ENCODE measurements around the gene AURKA.

DNA sequence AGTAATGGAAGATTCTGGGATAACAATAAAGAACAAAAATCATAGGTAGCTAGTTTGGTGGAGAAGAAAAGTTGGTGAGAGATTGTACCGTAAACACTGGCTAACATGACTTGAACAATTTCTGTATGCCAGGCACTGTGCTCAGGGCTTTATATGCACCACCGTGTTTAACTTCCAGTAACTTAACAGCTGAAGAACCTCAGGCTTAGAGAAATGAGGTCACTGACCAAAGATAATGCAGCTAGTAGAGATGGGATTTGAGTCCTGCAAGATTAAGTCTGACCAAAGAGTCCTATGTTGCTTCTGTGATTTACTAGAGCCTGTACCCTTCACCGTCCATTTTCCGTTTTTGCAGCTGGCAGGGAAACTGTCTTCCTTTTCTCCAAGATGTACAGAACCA, 3.2 kb upstream of the AURKA start:
- no peak for TF ChIP-seq ZNF146 (CRISPR knock-in tag; IDR thresholded peaks at IDR 0.05; ENCODE audit: unreplicated experiment)
- no peak for TF ChIP-seq POLR2A (conservative IDR thresholded peaks at IDR 0.05)
- TF ChIP-seq, protein P1, sequence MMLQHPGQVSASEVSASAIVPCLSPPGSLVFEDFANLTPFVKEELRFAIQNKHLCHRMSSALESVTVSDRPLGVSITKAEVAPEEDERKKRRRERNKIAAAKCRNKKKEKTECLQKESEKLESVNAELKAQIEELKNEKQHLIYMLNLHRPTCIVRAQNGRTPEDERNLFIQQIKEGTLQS (IDR thresholded peaks at IDR 0.05) = no peak
- TF ChIP-seq, protein P1 (CRISPR knock-in tag; conservative IDR thresholded peaks at IDR 0.05) = no peak
- no peak for TF ChIP-seq YY1 (IDR thresholded peaks at IDR 0.05; ENCODE audit: borderline replicate concordance in 1 of 3, control insufficient read depth in 1 of 3, extremely low read depth in 1 of 3, insufficient read depth in 3 of 3, insufficient read length in 1 of 3, insufficient replicate concordance in 2 of 3, low read depth in 1 of 3, low read length in 2 of 3)
- no peak for TF ChIP-seq RFX5 (IDR thresholded peaks at IDR 0.05; ENCODE audit: low read depth, low read length)
- TF ChIP-seq, protein P2, sequence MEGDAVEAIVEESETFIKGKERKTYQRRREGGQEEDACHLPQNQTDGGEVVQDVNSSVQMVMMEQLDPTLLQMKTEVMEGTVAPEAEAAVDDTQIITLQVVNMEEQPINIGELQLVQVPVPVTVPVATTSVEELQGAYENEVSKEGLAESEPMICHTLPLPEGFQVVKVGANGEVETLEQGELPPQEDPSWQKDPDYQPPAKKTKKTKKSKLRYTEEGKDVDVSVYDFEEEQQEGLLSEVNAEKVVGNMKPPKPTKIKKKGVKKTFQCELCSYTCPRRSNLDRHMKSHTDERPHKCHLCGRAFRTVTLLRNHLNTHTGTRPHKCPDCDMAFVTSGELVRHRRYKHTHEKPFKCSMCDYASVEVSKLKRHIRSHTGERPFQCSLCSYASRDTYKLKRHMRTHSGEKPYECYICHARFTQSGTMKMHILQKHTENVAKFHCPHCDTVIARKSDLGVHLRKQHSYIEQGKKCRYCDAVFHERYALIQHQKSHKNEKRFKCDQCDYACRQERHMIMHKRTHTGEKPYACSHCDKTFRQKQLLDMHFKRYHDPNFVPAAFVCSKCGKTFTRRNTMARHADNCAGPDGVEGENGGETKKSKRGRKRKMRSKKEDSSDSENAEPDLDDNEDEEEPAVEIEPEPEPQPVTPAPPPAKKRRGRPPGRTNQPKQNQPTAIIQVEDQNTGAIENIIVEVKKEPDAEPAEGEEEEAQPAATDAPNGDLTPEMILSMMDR (IDR thresholded peaks at IDR 0.05 in 2 of 3, conservative IDR thresholded peaks at IDR 0.05 in 1 of 3; ENCODE audit: insufficient read depth in 2 of 3, low read depth in 1 of 3, low read length in 3 of 3) = no peak
- no peak for TF ChIP-seq ZNF551 (CRISPR knock-in tag; IDR thresholded peaks at IDR 0.05)
- TF ChIP-seq, protein P3, sequence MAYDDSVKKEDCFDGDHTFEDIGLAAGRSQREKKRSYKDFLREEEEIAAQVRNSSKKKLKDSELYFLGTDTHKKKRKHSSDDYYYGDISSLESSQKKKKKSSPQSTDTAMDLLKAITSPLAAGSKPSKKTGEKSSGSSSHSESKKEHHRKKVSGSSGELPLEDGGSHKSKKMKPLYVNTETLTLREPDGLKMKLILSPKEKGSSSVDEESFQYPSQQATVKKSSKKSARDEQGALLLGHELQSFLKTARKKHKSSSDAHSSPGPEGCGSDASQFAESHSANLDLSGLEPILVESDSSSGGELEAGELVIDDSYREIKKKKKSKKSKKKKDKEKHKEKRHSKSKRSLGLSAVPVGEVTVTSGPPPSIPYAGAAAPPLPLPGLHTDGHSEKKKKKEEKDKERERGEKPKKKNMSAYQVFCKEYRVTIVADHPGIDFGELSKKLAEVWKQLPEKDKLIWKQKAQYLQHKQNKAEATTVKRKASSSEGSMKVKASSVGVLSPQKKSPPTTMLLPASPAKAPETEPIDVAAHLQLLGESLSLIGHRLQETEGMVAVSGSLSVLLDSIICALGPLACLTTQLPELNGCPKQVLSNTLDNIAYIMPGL (CRISPR knock-in tag; IDR thresholded peaks at IDR 0.05) = no peak
- TF ChIP-seq BRD4 (IDR thresholded peaks at IDR 0.05) = no peak
- TF ChIP-seq, protein P4, sequence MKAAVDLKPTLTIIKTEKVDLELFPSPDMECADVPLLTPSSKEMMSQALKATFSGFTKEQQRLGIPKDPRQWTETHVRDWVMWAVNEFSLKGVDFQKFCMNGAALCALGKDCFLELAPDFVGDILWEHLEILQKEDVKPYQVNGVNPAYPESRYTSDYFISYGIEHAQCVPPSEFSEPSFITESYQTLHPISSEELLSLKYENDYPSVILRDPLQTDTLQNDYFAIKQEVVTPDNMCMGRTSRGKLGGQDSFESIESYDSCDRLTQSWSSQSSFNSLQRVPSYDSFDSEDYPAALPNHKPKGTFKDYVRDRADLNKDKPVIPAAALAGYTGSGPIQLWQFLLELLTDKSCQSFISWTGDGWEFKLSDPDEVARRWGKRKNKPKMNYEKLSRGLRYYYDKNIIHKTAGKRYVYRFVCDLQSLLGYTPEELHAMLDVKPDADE (conservative IDR thresholded peaks at IDR 0.05; ENCODE audit: control insufficient read depth, low read depth, low read length) = no peak
- TF ChIP-seq FOXM1 (IDR thresholded peaks at IDR 0.05; ENCODE audit: low read depth) = no peak
- TF ChIP-seq FOXM1 (CRISPR knock-in tag; IDR thresholded peaks at IDR 0.05; ENCODE audit: low read depth) = no peak
- TF ChIP-seq ZNF232 (CRISPR knock-in tag; IDR thresholded peaks at IDR 0.05) = no peak
- no peak for TF ChIP-seq TGIF2 (CRISPR knock-in tag; IDR thresholded peaks at IDR 0.05)
- TF ChIP-seq ZNF239 (CRISPR knock-in tag; IDR thresholded peaks at IDR 0.05) = no peak

Measured in K562 (cell line).